A549 (cell line): Measurements from ENCODE around the gene ZFYVE27. TPM values are rescaled to one million over a fixed set of nuclear protein-coding genes. Genes with fewer than 3 reads are reported as not detected.
A peak's percentile ranks its signal among the peaks of the same experiment; 100 is the strongest.

Source experiments
- ATAC-seq, 2 experiments: fragments of 200-7000 bp in 1 of 2; fragments of >200 bp in 1 of 2; cut with Nextera tagmentation in 1 of 2; cut with Tn5 transposase in 1 of 2; 3 replicates each; pipeline versions ENCODE4 v1.8.0 to v1.9.1; 2018 to 2020; ENCODE audit warnings: mild to moderate bottlenecking in 1 of 2, moderate library complexity in 1 of 2
- CTCF ChIA-PET: fragments of 300-600 bp; sonication (Branson Sonifier 250); formaldehyde crosslinking; extraction: SDS; loops from one replicate; lab custom pipeline; 2021; ENCODE audit warnings: antibody characterized with exemption, inconsistent platforms; lab: Yijun Ruan, JAX
- POLR2A ChIA-PET: fragments of 350-600 bp; formaldehyde crosslinking; extraction: SDS; loops from one replicate; lab custom pipeline; 2021; ENCODE audit warnings: antibody characterized with exemption, inconsistent platforms; lab: Yijun Ruan, JAX
- DNase-seq, 2 experiments: peaks; one replicate each; pipeline versions ENCODE4 v3.0.0 to v3.0.0-alpha.2; 2011 to 2016; ENCODE audit warnings: low read depth in 1 of 2, low spot score in 1 of 2
- FAIRE-seq: peaks from 2 replicates; lab custom pipeline; 2011; peaks lifted over from hg19 to GRCh38; lab: Jason Lieb, UNC
- H3K27ac ChIP-seq, 2 experiments: fragments of >200 bp; sonication (Bioruptor Twin); formaldehyde crosslinking; 3 replicates each; pipeline ENCODE4 v1.5.1; 2016 to 2017
- H3K4me1 ChIP-seq: fragments of >200 bp; sonication (Bioruptor Twin); formaldehyde crosslinking; 3 replicates; pipeline ENCODE4 v1.6.1; 2016
- H3K4me2 ChIP-seq: fragments of >200 bp; sonication (Bioruptor Twin); formaldehyde crosslinking; 3 replicates; pipeline ENCODE4 v1.6.1; 2016
- H3K4me3 ChIP-seq: fragments of >200 bp; sonication (Bioruptor Twin); formaldehyde crosslinking; 3 replicates; pipeline ENCODE4 v1.5.1; 2016
- H3K9me3 ChIP-seq: fragments of >200 bp; sonication (Bioruptor Twin); formaldehyde crosslinking; 3 replicates; pipeline ENCODE4 v1.6.1; 2016
- CBX2 ChIP-seq: fragments of 200-600 bp; sonication (generic); IDR thresholded peaks from 2 replicates; pipeline ENCODE4 v1.6.1; 2016; ENCODE audit warnings: low read depth, mild to moderate bottlenecking, borderline replicate concordance
- CEBPB ChIP-seq, 2 experiments: fragments of >200 bp in 1 of 2; sonication (Bioruptor Twin) in 1 of 2; formaldehyde crosslinking in 1 of 2; IDR thresholded peaks; 2 replicates each; pipeline ENCODE4 v1.6.1; 2012 to 2016
- CHD4 ChIP-seq: fragments of 200-600 bp; sonication (generic); IDR thresholded peaks from 2 replicates; pipeline ENCODE4 v1.6.1; 2016; ENCODE audit warnings: antibody characterized with exemption, mild to moderate bottlenecking, borderline replicate concordance
- FOSL2 ChIP-seq, 2 experiments: fragments of 450-650 bp in 1 of 2; fragments of >200 bp in 1 of 2; sonication (Bioruptor Twin) in 1 of 2; formaldehyde crosslinking; IDR thresholded peaks; 2 replicates each; pipeline versions ENCODE4 v1.5.0 to v1.6.1; 2016 to 2020; ENCODE audit warnings: mild to moderate bottlenecking in 1 of 2, moderate library complexity in 1 of 2
- FOXS1 ChIP-seq: fragments of 250-450 bp; sonication (Bioruptor Pico); IDR thresholded peaks from 2 replicates; pipeline ENCODE4 v1.5.0; 2020; ENCODE audit warnings: mild to moderate bottlenecking, moderate library complexity
- HDAC2 ChIP-seq: fragments of 200-600 bp; sonication (generic); IDR thresholded peaks from 2 replicates; pipeline ENCODE4 v1.6.1; 2016
- HOXB13 ChIP-seq: fragments of 250-450 bp; sonication (Bioruptor Pico); IDR thresholded peaks from 2 replicates; pipeline ENCODE4 v1.5.0; 2020; ENCODE audit warnings: low read depth, mild to moderate bottlenecking, moderate library complexity
- HOXB5 ChIP-seq: fragments of 250-450 bp; sonication (Bioruptor Pico); IDR thresholded peaks from 2 replicates; pipeline ENCODE4 v1.5.0; 2020; ENCODE audit warnings: mild to moderate bottlenecking, moderate library complexity
- JUNB ChIP-seq: fragments of >200 bp; sonication (Bioruptor Twin); formaldehyde crosslinking; IDR thresholded peaks from 2 replicates; pipeline ENCODE4 v1.6.1; 2016
- MAFK ChIP-seq: fragments of 450-650 bp; IDR thresholded peaks from 2 replicates; pipeline ENCODE4 v1.6.1; 2014; ENCODE audit not compliant: partially characterized antibody
- MAX ChIP-seq: IDR thresholded peaks from 2 replicates; pipeline ENCODE4 v1.6.1; 2012
- MAZ ChIP-seq: fragments of 150-350 bp; IDR thresholded peaks from 2 replicates; pipeline ENCODE4 v1.6.1; 2014; ENCODE audit warnings: antibody characterized with exemption, low read depth, low read length, borderline replicate concordance
- NFE2L2 ChIP-seq: fragments of 150-350 bp; conservative IDR thresholded peaks from 2 replicates; pipeline ENCODE4 v1.6.1; 2014; ENCODE audit warnings: low read length
- POLR2A ChIP-seq: IDR thresholded peaks from 2 replicates; pipeline ENCODE4 v1.6.1; 2012; ENCODE audit warnings: mild to moderate bottlenecking, low read length
- RCOR1 ChIP-seq: fragments of 150-350 bp; IDR thresholded peaks from 2 replicates; pipeline ENCODE4 v1.6.1; 2014; ENCODE audit warnings: antibody characterized with exemption, low read length, low read depth
- REST ChIP-seq: fragments of 200-600 bp; sonication (generic); IDR thresholded peaks from 2 replicates; pipeline ENCODE4 v1.6.1; 2016; ENCODE audit warnings: antibody characterized with exemption, mild to moderate bottlenecking, moderate library complexity
- SREBF2 ChIP-seq: fragments of 450-650 bp; IDR thresholded peaks from 2 replicates; pipeline ENCODE4 v1.6.1; 2014; ENCODE audit warnings: mild to moderate bottlenecking, moderate library complexity
- WGBS: methylation state at CpG from one replicate; pipeline ENCODE4 v1.1.6; 2017; ENCODE audit errors: missing lambda C conversion rate; 5-methylcytosine and 5-hydroxymethylcytosine counted together
- polyA plus RNA-seq, 4 experiments: library from polyadenylated mRNA; depleted of rRNA in 3 of 4; stranded (reverse); fragments of >200 nt; fragmentation: RNase III in 1 of 4; extraction: RNeasy Plus Mini Kit Qiagen cat#74134 plus additional on column Dnase treatment in 1 of 4; gene quantifications; 2 replicates in 3 of 4; 3 replicates in 1 of 4; pipeline ENCODE4 v1.2.3, GENCODE V29; 2011 to 2017
- TF ChIP-seq, protein P1 (sequence below): IDR thresholded peaks from 2 replicates; pipeline ENCODE4 v1.6.1; 2012; ENCODE audit warnings: low read depth, borderline replicate concordance
- TF ChIP-seq, protein P2 (sequence below): fragments of >200 bp; sonication (Bioruptor Twin); formaldehyde crosslinking; IDR thresholded peaks from 2 replicates; pipeline ENCODE4 v1.6.1; 2016

ZFYVE27 gene
- polyA plus RNA-seq, 2 of the 4 experiments (the other 2 are of a cell fraction) = 17.1 to 20.1 TPM

- DNase-seq = no peak
- Histone ChIP-seq H3K4me2 (no peak overlapping the region), H3K27ac (no peak overlapping the region), H3K4me1 (peaks cover 3% of the 10 kb centered on the region; the same call in 2 of the 3 replicates), H3K4me3 (no peak overlapping the region), H3K9me3 (no peaks in the 10 kb centered on the region)
- CTCF ChIA-PET = interaction anchor here (0.9 to 3.7 kb wide), 10 partner anchors 11 to 303 kb away, joined by 3 to 19 read pairs (median 6); no protein-coding TSS in a partner anchor
- 93% methylated on average over 10 of the region's 10 CpGs for WGBS
- peak in 1 of 2 experiments; percentile 37; a peak in 3 of 6 replicates for ATAC-seq
- POLR2A ChIA-PET = no interaction called here
- no peak for FAIRE-seq
- TF ChIP-seq FOSL2 (IDR thresholded peaks at IDR 0.05) (no peak), FOSL2 (CRISPR knock-in tag; IDR thresholded peaks at IDR 0.05) (no peak), SREBF2 (no peak), HOXB5 (CRISPR knock-in tag) (no peak), REST (no peak), POLR2A (no peak), JUNB (no peak), CEBPB (IDR thresholded peaks at IDR 0.05) (no peak), NFE2L2 (no peak), MAFK (no peak)
- TF ChIP-seq, protein P1, sequence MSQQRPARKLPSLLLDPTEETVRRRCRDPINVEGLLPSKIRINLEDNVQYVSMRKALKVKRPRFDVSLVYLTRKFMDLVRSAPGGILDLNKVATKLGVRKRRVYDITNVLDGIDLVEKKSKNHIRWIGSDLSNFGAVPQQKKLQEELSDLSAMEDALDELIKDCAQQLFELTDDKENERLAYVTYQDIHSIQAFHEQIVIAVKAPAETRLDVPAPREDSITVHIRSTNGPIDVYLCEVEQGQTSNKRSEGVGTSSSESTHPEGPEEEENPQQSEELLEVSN = no peak
- TF ChIP-seq, protein P2, sequence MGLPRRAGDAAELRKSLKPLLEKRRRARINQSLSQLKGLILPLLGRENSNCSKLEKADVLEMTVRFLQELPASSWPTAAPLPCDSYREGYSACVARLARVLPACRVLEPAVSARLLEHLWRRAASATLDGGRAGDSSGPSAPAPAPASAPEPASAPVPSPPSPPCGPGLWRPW = no peak
Observed at GRCh38 chr10:97743169-97743943, 6.4 kb downstream of the ZFYVE27 start.

DNA sequence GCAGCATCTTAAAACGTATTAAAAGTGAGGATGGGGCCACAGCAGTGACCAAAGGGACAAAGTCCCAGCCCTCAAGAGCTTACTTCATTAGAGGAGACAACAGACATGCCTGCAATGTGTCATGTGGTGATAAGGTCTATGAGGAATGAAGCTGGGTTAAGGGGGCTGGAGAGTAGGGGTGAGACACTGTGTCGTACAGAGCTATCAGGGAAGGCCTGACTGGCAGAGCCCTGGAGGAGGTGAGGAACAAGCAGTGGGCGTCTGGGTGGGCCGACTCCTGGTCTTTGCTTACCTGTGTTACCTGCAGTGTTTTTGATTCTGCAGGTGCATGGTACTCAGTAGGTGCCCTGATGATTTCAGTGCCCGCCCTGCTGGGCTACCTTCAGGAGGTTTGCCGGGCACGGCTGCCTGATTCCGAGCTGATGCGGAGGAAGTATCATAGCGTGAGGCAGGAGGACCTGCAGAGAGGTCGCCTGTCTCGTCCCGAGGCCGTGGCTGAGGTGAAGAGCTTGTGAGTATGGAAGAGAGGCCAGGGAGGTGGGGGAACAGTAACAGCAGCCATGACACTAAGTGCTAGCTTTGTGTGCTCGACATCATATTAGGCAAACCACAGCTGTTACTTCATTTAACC lies 7.6 kb downstream of the ZFYVE27 start:
- TF ChIP-seq CBX2 (no peak), HDAC2 (no peak), FOXS1 (CRISPR knock-in tag) (no peak)
- POLR2A ChIA-PET = interaction anchor here (1.3 to 1.8 kb wide), 2 partner anchors 30 to 57 kb away, joined by 3 to 6 read pairs; partner anchors contain the start of gene AVPI1

GRCh38 chr10:97747573-97747972 lies 10.6 kb downstream of the ZFYVE27 start:
- WGBS = 83% methylated on average over 1 of the region's 1 CpG
- TF ChIP-seq FOXS1 (CRISPR knock-in tag) = no peak
- TF ChIP-seq JUNB = no peak
- TF ChIP-seq HOXB13 (CRISPR knock-in tag) = no peak
- no peak for TF ChIP-seq MAX
- TF ChIP-seq MAZ = no peak
- no peak for TF ChIP-seq RCOR1
- no peak for TF ChIP-seq POLR2A
- TF ChIP-seq, protein P2 = no peak
- TF ChIP-seq CHD4 = no peak
- CTCF ChIA-PET = interaction anchor here (0.8 to 5.1 kb wide), 5 partner anchors 12 to 294 kb away, joined by 3 to 46 read pairs (median 8); partner anchors contain the start of gene SFRP5

More for the DNA sequence above, 7.6 kb downstream of the ZFYVE27 start:
- CTCF ChIA-PET = interaction anchor here (0.8 to 3.7 kb wide), 15 partner anchors 12 to 301 kb away, joined by 3 to 19 read pairs (median 5); no protein-coding TSS in a partner anchor
- Histone ChIP-seq H3K9me3 (no peaks in the 10 kb centered on the region), H3K27ac (no peak overlapping the region), H3K4me1 (no peaks in the 10 kb centered on the region), H3K4me2 (no peak overlapping the region), H3K4me3 (no peak overlapping the region)
- ATAC-seq (no peak; a peak in 2 of 6 replicates), DNase-seq (no peak), FAIRE-seq (no peak)
- 95% methylated on average over 15 of the region's 15 CpGs for WGBS

More at GRCh38 chr10:97747573-97747972, 10.6 kb downstream of the ZFYVE27 start:
- no peaks in the 10 kb centered on the region for H3K4me1 ChIP-seq
- H3K27ac ChIP-seq = no peak overlapping the region
- DNase-seq (no peak), ATAC-seq (no peak), FAIRE-seq (no peak)
- no peak overlapping the region for H3K4me3 ChIP-seq
- H3K9me3 ChIP-seq = no peaks in the 10 kb centered on the region
- no peak overlapping the region for H3K4me2 ChIP-seq
- POLR2A ChIA-PET = interaction anchor here (0.9 kb wide), 1 partner anchor 11 kb away, joined by 4 read pairs; the partner anchor contains the start of gene ZFYVE27
